ENCODE data around the gene RNF133. TPM values are rescaled to one million over a fixed set of nuclear protein-coding genes. Genes with fewer than 3 reads are reported as not detected.

RNF133 gene, protein sequence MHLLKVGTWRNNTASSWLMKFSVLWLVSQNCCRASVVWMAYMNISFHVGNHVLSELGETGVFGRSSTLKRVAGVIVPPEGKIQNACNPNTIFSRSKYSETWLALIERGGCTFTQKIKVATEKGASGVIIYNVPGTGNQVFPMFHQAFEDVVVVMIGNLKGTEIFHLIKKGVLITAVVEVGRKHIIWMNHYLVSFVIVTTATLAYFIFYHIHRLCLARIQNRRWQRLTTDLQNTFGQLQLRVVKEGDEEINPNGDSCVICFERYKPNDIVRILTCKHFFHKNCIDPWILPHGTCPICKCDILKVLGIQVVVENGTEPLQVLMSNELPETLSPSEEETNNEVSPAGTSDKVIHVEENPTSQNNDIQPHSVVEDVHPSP
- total RNA-seq = 10 to 100 TPM in 1 of 6 donors, 1 to 10 TPM in 5; 1.0 to 22.0 (median 3.9) TPM

DNA sequence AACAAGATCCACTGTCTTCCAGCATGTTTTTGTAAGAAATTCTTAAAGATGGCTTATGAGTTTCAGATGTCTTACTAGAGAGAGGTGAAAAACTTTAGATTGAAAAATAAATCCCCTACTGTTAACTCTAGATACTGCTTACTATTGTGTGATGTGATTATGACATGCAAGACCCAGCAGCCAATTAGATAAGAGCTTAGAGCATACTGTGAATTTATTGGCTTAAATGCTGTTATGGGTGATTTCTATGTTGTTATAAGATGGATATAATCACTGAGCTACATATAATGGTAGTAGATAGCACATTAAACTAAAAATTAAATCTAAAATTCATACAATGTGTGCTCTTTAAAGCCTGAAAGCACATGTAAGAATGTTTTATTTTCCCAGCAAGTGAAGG, at the start of gene RNF133:
RNF133 (minus strand) TSS at position 101 of the 400 bp plus-strand sequence. CDS start 199 bp downstream, outside the sequence.
- DNase-seq (no peak), ATAC-seq (ENCODE audit: low FRiP score in 2 of 2) (no peak)
- Histone ChIP-seq H3K36me3 (no peaks in the 10 kb centered on the region), H3K4me3 (no peak within 1 kb of the TSS), H3K4me1 (no peaks in the 10 kb centered on the region), H3K27ac (no peak within 1 kb of the TSS), H3K27me3 (no peaks in the 10 kb centered on the region), H3K9me3 (no peaks in the 10 kb centered on the region)
- TF ChIP-seq, protein P1, sequence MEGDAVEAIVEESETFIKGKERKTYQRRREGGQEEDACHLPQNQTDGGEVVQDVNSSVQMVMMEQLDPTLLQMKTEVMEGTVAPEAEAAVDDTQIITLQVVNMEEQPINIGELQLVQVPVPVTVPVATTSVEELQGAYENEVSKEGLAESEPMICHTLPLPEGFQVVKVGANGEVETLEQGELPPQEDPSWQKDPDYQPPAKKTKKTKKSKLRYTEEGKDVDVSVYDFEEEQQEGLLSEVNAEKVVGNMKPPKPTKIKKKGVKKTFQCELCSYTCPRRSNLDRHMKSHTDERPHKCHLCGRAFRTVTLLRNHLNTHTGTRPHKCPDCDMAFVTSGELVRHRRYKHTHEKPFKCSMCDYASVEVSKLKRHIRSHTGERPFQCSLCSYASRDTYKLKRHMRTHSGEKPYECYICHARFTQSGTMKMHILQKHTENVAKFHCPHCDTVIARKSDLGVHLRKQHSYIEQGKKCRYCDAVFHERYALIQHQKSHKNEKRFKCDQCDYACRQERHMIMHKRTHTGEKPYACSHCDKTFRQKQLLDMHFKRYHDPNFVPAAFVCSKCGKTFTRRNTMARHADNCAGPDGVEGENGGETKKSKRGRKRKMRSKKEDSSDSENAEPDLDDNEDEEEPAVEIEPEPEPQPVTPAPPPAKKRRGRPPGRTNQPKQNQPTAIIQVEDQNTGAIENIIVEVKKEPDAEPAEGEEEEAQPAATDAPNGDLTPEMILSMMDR (IDR thresholded peaks at IDR 0.05) = no peak
- TF ChIP-seq POLR2A (IDR thresholded peaks at IDR 0.05) (no peak), POLR2AphosphoS5 (IDR thresholded peaks at IDR 0.05) (no peak), EP300 (IDR thresholded peaks at IDR 0.05) (no peak)

DNA sequence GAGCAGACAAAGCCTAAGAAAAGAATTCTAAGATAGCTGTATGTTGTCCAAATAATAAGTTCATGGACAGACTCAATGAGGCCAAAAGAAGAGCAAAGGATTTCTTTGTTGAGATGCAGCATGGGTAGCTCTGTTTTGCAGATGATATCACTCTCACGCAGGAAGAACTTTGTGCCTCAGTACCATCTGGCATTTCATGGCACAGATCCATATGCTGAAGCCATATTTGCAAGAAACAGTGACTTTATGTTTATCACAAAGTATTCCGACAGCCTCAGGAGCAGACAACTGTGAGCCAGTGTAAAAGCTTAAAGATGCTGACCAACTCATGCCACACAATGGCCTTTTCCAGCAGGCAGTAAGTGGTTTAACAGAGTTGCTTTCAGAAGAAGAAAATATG, 49.3 kb upstream of the RNF133 start:
- no peaks in the 10 kb centered on the region for H3K27me3 ChIP-seq
- WGBS, 2 donors = 88 to 93% methylated on average over 2 of the region's 2 CpGs
- no peak for TF ChIP-seq POLR2AphosphoS5 (IDR thresholded peaks at IDR 0.05)
- TF ChIP-seq, protein P1 (IDR thresholded peaks at IDR 0.05) = no peak
- TF ChIP-seq POLR2A (IDR thresholded peaks at IDR 0.05) = no peak
- TF ChIP-seq EP300 (IDR thresholded peaks at IDR 0.05) = no peak
- ATAC-seq (ENCODE audit: low FRiP score in 2 of 2) (no peak), DNase-seq (no peak)
- no peak overlapping the region for H3K4me3 ChIP-seq
- no peak overlapping the region for H3K27ac ChIP-seq
- H3K9me3 ChIP-seq = no peaks in the 10 kb centered on the region
- peaks cover 0 to 2% (median 0%) of the 10 kb centered on the region in 4 donors for H3K36me3 ChIP-seq
- H3K4me1 ChIP-seq = peaks cover 0 to under 1% (median 0%) of the 10 kb centered on the region in 4 donors

DNA sequence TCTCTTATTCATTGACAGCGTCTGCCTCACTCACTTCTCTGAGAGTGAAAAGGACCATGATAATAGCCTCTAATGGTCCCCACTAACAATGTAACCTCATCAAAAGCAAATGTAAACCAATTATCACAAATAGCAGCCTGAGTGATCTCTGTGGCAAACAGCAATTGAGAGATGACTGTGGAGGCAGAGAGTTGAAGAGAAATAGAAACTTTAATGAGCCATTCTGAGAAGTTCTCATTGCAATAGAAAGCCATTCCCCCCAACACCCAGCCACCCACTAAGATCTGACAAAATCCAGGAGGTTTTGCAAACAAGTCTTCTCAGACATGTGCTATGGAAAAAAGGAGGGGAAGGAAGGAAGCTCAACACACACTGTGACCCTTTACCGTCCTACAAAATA, 48.0 kb upstream of the RNF133 start:
- no peak overlapping the region for H3K27ac ChIP-seq
- no peaks in the 10 kb centered on the region for H3K27me3 ChIP-seq
- TF ChIP-seq POLR2AphosphoS5 (IDR thresholded peaks at IDR 0.05) (no peak), EP300 (IDR thresholded peaks at IDR 0.05) (no peak), POLR2A (IDR thresholded peaks at IDR 0.05) (no peak)
- TF ChIP-seq, protein P1 (IDR thresholded peaks at IDR 0.05) = no peak
- ATAC-seq (ENCODE audit: low FRiP score in 2 of 2) (no peak), DNase-seq (no peak)
- H3K4me3 ChIP-seq = no peak overlapping the region
- H3K4me1 ChIP-seq = no peaks in the 10 kb centered on the region
- H3K36me3 ChIP-seq = peaks cover 0 to 2% (median 0%) of the 10 kb centered on the region in 4 donors
- H3K9me3 ChIP-seq = no peaks in the 10 kb centered on the region
- WGBS, 2 donors = 73 to 82% methylated on average over 2 of the region's 2 CpGs

DNA sequence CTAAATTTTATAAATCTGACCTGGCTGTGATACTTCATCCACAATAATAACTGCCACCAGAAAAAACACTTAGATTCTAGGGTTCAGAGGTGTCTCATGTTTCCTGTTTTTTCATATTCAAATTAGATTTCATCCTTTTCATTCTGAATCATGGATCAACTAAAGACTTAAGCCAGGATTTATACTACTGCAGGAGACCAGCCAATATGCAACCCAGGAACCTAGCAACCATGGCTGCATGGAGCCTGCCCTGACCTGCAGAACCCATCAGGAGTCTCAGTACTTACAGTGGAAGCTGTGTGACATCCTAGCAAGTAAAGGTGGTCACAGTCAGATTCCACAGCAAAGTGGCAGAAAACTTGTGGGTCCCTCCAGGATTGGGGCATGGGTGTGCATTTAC, 44.3 kb upstream of the RNF133 start:
- no peak overlapping the region for H3K4me3 ChIP-seq
- peaks cover 0 to 1% (median 0%) of the 10 kb centered on the region in 4 donors for H3K36me3 ChIP-seq
- H3K27me3 ChIP-seq = no peaks in the 10 kb centered on the region
- H3K9me3 ChIP-seq = no peaks in the 10 kb centered on the region
- DNase-seq = no peak
- ATAC-seq (ENCODE audit: low FRiP score in 2 of 2) = no peak
- TF ChIP-seq EP300 (IDR thresholded peaks at IDR 0.05) = no peak
- TF ChIP-seq POLR2A (IDR thresholded peaks at IDR 0.05) = no peak
- TF ChIP-seq POLR2AphosphoS5 (IDR thresholded peaks at IDR 0.05) = no peak
- TF ChIP-seq, protein P1 (IDR thresholded peaks at IDR 0.05) = no peak
- H3K27ac ChIP-seq = no peak overlapping the region
- no peaks in the 10 kb centered on the region for H3K4me1 ChIP-seq

DNA sequence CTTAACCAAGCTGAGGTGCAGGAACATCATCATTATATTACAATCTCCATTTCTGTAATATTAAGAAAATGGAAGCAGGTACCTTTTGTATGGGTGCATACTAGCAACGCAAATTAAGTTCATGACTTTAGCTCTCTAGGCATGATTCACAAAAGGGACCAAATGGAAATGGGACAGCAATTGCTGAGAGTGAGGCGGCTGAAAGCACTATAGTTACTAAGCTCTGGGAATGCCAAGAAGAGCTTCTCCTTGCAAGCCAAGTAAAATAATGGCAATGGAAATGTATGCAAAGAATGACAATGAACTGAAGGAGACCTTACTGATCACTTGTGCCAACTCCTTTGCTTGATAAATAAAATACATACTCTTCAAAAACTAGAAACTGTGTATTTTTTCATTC, 40.0 kb upstream of the RNF133 start:
- ATAC-seq (ENCODE audit: low FRiP score in 2 of 2) (no peak), DNase-seq (no peak)
- no peak overlapping the region for H3K27ac ChIP-seq
- no peaks in the 10 kb centered on the region for H3K4me1 ChIP-seq
- WGBS, 2 donors = 89 to 95% methylated on average over 2 of the region's 2 CpGs
- H3K4me3 ChIP-seq = no peak overlapping the region
- peaks cover 0 to 7% (median 0%) of the 10 kb centered on the region in 4 donors for H3K36me3 ChIP-seq
- TF ChIP-seq POLR2AphosphoS5 (IDR thresholded peaks at IDR 0.05) (no peak), EP300 (IDR thresholded peaks at IDR 0.05) (no peak), POLR2A (IDR thresholded peaks at IDR 0.05) (no peak)
- TF ChIP-seq, protein P1 (IDR thresholded peaks at IDR 0.05) = no peak
- H3K9me3 ChIP-seq = no peaks in the 10 kb centered on the region
- no peaks in the 10 kb centered on the region for H3K27me3 ChIP-seq

All from upper lobe of left lung (tissue), 6 donors.